ENCODE data around the gene PRX. TPM values are rescaled to one million over a fixed set of nuclear protein-coding genes. Genes with fewer than 3 reads are reported as not detected.
A peak's percentile ranks its signal among the peaks of the same experiment; 100 is the strongest.

PRX gene
- total and polyA plus RNA-seq, 9 of the 15 experiments (the other 6 are each of a cell fraction or from before 2014, with no cell fraction given) = 0.65 to 3.5 (median 1.7) TPM; not detected in 2

DNA sequence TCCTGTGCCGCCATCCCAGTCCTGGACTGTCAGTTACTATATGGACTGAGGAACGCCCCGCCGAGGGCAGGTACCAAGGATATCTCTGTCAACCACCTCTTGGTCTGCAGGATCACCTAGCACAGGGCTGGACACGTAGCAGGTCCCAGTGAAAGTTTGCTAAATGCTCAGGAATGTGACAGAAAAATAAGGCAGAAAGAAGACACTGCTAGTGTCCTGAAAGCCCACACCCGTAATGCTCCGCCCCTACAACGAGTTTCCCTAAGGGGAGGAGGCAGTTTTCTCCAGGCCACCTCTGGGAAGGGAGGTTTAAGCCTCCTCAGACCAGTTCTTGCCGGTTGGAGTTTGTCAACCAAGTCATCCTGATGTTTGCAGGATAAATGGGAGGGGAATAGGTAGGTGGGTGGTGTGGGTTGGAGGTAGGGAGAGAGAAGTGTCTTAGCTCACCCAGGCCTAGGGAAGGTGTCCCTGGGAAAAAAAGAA is 32.6 kb upstream of the PRX start (continued):
- TF ChIP-seq CCAR2 (IDR thresholded peaks at IDR 0.05; ENCODE audit: low read depth, low read length) (no peak), POLR2A (conservative IDR thresholded peaks at IDR 0.05) (0 out of 2 replicates have a peak, but pooled peaks have one; percentile 5), PTBP1 (IDR thresholded peaks at IDR 0.05; ENCODE audit: low read depth, low read length) (no peak), ZNF318 (IDR thresholded peaks at IDR 0.05; ENCODE audit: borderline replicate concordance in 1 of 2, low read depth in 1 of 2) (0 out of 4 replicates have a peak, but pooled peaks of 1 of the 2 experiments have one; percentile 12), ZNF699 (CRISPR knock-in tag; IDR thresholded peaks at IDR 0.05; ENCODE audit: insufficient replicate concordance) (no peak), KDM5B (IDR thresholded peaks at IDR 0.05; ENCODE audit: insufficient replicate concordance, low read depth, low read length) (peak; percentile 17), NRF1 (conservative IDR thresholded peaks at IDR 0.05 in 1 of 2, IDR thresholded peaks at IDR 0.05 in 1 of 2) (peak; percentile 19 to 28; a peak in 1 of 4 replicates), PCBP2 (IDR thresholded peaks at IDR 0.05; ENCODE audit: low read depth, low read length, poor library complexity, severe bottlenecking) (no peak), MXI1 (IDR thresholded peaks at IDR 0.05; ENCODE audit: low read depth, low read length) (no peak), VEZF1 (CRISPR knock-in tag; IDR thresholded peaks at IDR 0.05) (peak; percentile 68), SP2 (IDR thresholded peaks at IDR 0.05; ENCODE audit: extremely low read depth, low read depth, low read length, poor library complexity, severe bottlenecking) (no peak)
- TF ChIP-seq, protein P1, sequence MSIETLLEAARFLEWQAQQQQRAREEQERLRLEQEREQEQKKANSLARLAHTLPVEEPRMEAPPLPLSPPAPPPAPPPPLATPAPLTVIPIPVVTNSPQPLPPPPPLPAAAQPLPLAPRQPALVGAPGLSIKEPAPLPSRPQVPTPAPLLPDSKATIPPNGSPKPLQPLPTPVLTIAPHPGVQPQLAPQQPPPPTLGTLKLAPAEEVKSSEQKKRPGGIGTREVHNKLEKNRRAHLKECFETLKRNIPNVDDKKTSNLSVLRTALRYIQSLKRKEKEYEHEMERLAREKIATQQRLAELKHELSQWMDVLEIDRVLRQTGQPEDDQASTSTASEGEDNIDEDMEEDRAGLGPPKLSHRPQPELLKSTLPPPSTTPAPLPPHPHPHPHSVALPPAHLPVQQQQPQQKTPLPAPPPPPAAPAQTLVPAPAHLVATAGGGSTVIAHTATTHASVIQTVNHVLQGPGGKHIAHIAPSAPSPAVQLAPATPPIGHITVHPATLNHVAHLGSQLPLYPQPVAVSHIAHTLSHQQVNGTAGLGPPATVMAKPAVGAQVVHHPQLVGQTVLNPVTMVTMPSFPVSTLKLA (conservative IDR thresholded peaks at IDR 0.05) = no peak
- TF ChIP-seq, protein P2, sequence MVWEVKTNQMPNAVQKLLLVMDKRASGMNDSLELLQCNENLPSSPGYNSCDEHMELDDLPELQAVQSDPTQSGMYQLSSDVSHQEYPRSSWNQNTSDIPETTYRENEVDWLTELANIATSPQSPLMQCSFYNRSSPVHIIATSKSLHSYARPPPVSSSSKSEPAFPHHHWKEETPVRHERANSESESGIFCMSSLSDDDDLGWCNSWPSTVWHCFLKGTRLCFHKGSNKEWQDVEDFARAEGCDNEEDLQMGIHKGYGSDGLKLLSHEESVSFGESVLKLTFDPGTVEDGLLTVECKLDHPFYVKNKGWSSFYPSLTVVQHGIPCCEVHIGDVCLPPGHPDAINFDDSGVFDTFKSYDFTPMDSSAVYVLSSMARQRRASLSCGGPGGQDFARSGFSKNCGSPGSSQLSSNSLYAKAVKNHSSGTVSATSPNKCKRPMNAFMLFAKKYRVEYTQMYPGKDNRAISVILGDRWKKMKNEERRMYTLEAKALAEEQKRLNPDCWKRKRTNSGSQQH (CRISPR knock-in tag; IDR thresholded peaks at IDR 0.05) = no peak
